K562 (cell line): ENCODE data around the gene TEDC1. TPM values are rescaled to one million over a fixed set of nuclear protein-coding genes. Genes with fewer than 3 reads are reported as not detected.
A peak's percentile ranks its signal among the peaks of the same experiment; 100 is the strongest.

Experiments used
- ATAC-seq: fragments of 200-7000 bp; cut with Tn5 transposase; 3 replicates; pipeline ENCODE4 v1.9.1; 2020; ENCODE audit warnings: moderate library complexity
- BruUV-seq: library from RNA; stranded (reverse); fragments of 400-500 nt; replicated peaks from 2 replicates; lab custom pipeline; 2021; lab: Mats Ljungman, UMichigan
- CTCF ChIA-PET: fragments of 300-600 bp; formaldehyde crosslinking; extraction: SDS; loops from one replicate; lab custom pipeline; 2021; ENCODE audit warnings: low intra/inter-chr PET ratio; lab: Yijun Ruan, JAX
- POLR2A ChIA-PET: fragments of 300-600, 350-650 bp; sonication (Branson Sonifier 250); formaldehyde crosslinking; extraction: SDS; loops from one replicate; lab custom pipeline; 2021; ENCODE audit warnings: antibody characterized with exemption, inconsistent platforms; lab: Yijun Ruan, JAX
- DNase-seq, 4 experiments: peaks; one replicate each; pipeline versions ENCODE4 v3.0.0 to v3.0.0-alpha.2; 2011 to 2018; ENCODE audit warnings: low spot score in 3 of 4, mixed read lengths in 3 of 4; ENCODE audit errors: extremely low read depth in 1 of 4
- FAIRE-seq: peaks from 2 replicates; lab custom pipeline; 2011; peaks lifted over from hg19 to GRCh38; lab: Jason Lieb, UNC
- H2AFZ ChIP-seq: 2 replicates; pipeline ENCODE4 v1.6.0; 2011; ENCODE audit warnings: low read depth, low read length, control low read depth, inconsistent platforms
- H3K27ac ChIP-seq: fragments of 200-600 bp; 3 replicates; pipeline ENCODE4 v1.8.0; 2011; ENCODE audit warnings: low read depth, mild to moderate bottlenecking, control low read depth, inconsistent platforms, low read length, moderate library complexity, mixed read lengths; ENCODE audit errors: extremely low read depth
- H3K27me3 ChIP-seq, 2 experiments: fragments of 300-600 bp in 1 of 2; 2 replicates in 1 of 2; 3 replicates in 1 of 2; pipeline versions ENCODE4 v1.6.0 to v1.8.0; 2011; ENCODE audit warnings: inconsistent platforms in 2 of 2, low read length in 2 of 2, mild to moderate bottlenecking in 1 of 2, mixed read lengths in 1 of 2, moderate library complexity in 1 of 2; ENCODE audit not compliant: control insufficient read depth in 2 of 2, insufficient read depth in 2 of 2
- H3K36me3 ChIP-seq: fragments of 300-600 bp; 3 replicates; pipeline ENCODE4 v1.8.0; 2011; ENCODE audit warnings: mild to moderate bottlenecking, low read length, inconsistent platforms; ENCODE audit not compliant: control insufficient read depth, insufficient read depth
- H3K4me1 ChIP-seq, 2 experiments: fragments of 200-600 bp in 1 of 2; replicated peaks in 1 of 2; 2 replicates in 1 of 2; 3 replicates in 1 of 2; pipeline versions ENCODE4 v1.5.1 to v1.8.0; 2011; ENCODE audit warnings: inconsistent platforms in 2 of 2, low read length in 2 of 2, mild to moderate bottlenecking in 1 of 2, mixed read lengths in 1 of 2, moderate library complexity in 1 of 2; ENCODE audit not compliant: control insufficient read depth in 2 of 2, insufficient read depth in 2 of 2
- H3K4me2 ChIP-seq: 2 replicates; pipeline ENCODE4 v1.6.1; 2011; ENCODE audit warnings: low read length, control low read depth, inconsistent platforms, mixed read lengths; ENCODE audit not compliant: insufficient read depth
- H3K4me3 ChIP-seq: fragments of 200-600 bp; sonication (generic), shearing (Covaris generic); 2 replicates; pipeline ENCODE4 v1.5.1; 2016; ENCODE audit warnings: control low read depth, inconsistent platforms
- H3K79me2 ChIP-seq: fragments of 200-600 bp; 3 replicates; pipeline ENCODE4 v1.8.0; 2011; ENCODE audit warnings: low read length, inconsistent platforms; ENCODE audit not compliant: control insufficient read depth, insufficient read depth
- H3K9ac ChIP-seq, 2 experiments: 2 replicates each; pipeline versions ENCODE4 v1.6.0 to v1.6.1; 2011; ENCODE audit warnings: low read depth in 2 of 2, low read length in 2 of 2, control low read depth in 1 of 2, inconsistent platforms in 1 of 2, mild to moderate bottlenecking in 1 of 2, mixed read lengths in 1 of 2; ENCODE audit not compliant: insufficient read depth in 1 of 2
- H3K9me1 ChIP-seq: one replicate; pipeline ENCODE4 v1.6.0; 2011; ENCODE audit warnings: inconsistent platforms, mild to moderate bottlenecking, low read length, moderate library complexity; ENCODE audit not compliant: control insufficient read depth, insufficient read depth
- H3K9me3 ChIP-seq: replicated peaks from 2 replicates; pipeline ENCODE4 v1.5.1; 2011; ENCODE audit warnings: low read depth, low read length, inconsistent platforms; ENCODE audit not compliant: control insufficient read depth, insufficient read depth
- H4K20me1 ChIP-seq: replicated peaks from 2 replicates; pipeline ENCODE4 v1.6.1; 2011; ENCODE audit warnings: low read length, inconsistent platforms, mixed read lengths; ENCODE audit not compliant: control insufficient read depth, insufficient read depth
- E4F1 ChIP-seq: fragments of 250-450 bp; sonication (Bioruptor Pico); IDR thresholded peaks from 2 replicates; pipeline ENCODE4 v1.5.0; 2021; ENCODE audit warnings: mild to moderate bottlenecking, borderline replicate concordance
- HMGN3 ChIP-seq: IDR thresholded peaks from 2 replicates; pipeline ENCODE4 v1.6.1; 2011; ENCODE audit warnings: borderline replicate concordance, low read depth, mild to moderate bottlenecking, mixed read lengths, low read length; ENCODE audit not compliant: insufficient read length; ENCODE audit errors: extremely low read depth
- L3MBTL2 ChIP-seq: fragments of 450-650 bp; IDR thresholded peaks from 2 replicates; pipeline ENCODE4 v1.6.1; 2016; ENCODE audit warnings: mild to moderate bottlenecking, moderate library complexity
- MTA3 ChIP-seq: fragments of 450-650 bp; formaldehyde crosslinking; IDR thresholded peaks from 2 replicates; pipeline ENCODE4 v1.6.1; 2017; ENCODE audit warnings: mild to moderate bottlenecking, borderline replicate concordance
- PYGO2 ChIP-seq: fragments of 450-650 bp; IDR thresholded peaks from 2 replicates; pipeline ENCODE4 v1.6.1; 2016; ENCODE audit warnings: mild to moderate bottlenecking, missing genetic modification characterization, moderate library complexity, missing compliant biosample characterization
- WGBS: fragments of 100-300 bp; shearing (Covaris generic); methylation state at CpG from one replicate; pipeline ENCODE4 v1.1.6; 2016; ENCODE audit warnings: low coverage, mixed read lengths; ENCODE audit not compliant: insufficient coverage; ENCODE audit errors: missing lambda C conversion rate; 5-methylcytosine and 5-hydroxymethylcytosine counted together
- in situ Hi-C: fragments of 300-500 bp; cut with MboI; formaldehyde crosslinking; loops from 4 replicates; pipeline ENCODE4 v1.15.0; 2018; ENCODE audit warnings: inconsistent platforms, mixed read lengths
- intact Hi-C: fragments of 100-400 bp; cut with micrococcal nuclease; formaldehyde crosslinking; loops from 2 replicates; pipeline ENCODE4 v1.14.2; 2022
- polyA plus RNA-seq, 8 experiments: library from polyadenylated mRNA; depleted of rRNA in 4 of 8; stranded (reverse) in 5 of 8; unstranded in 3 of 8; fragments of >200 nt; fragmentation: Nextera tagmentation in 2 of 8; fragmentation: Illumina TruSeq in 1 of 8; extraction: Ambion mirVana in 2 of 8; extraction: Trizol in 1 of 8; gene quantifications; 2 replicates each; pipeline versions ENCODE4 v1.2.1 to v1.2.3, GENCODE V29; 2011 to 2014; ENCODE audit warnings: inconsistent platforms in 1 of 8, missing spikeins in 1 of 8
- total RNA-seq, 7 experiments: library from RNA; depleted of rRNA in 6 of 7; stranded (reverse); fragments of >200 nt in 6 of 7; fragmentation: Illumina TruSeq in 2 of 7; extraction: Trizol in 2 of 7; gene quantifications; 2 replicates each; pipeline versions ENCODE4 v1.2.1 to v1.2.3, GENCODE V29; 2011 to 2021; ENCODE audit warnings: low replicate concordance in 1 of 7
- TF ChIP-seq, protein P1 (sequence below): fragments of 450-650 bp; IDR thresholded peaks from 2 replicates; pipeline ENCODE4 v1.6.1; 2017; ENCODE audit warnings: mild to moderate bottlenecking, moderate library complexity
- TF ChIP-seq, protein P2 (sequence below): sonication (generic); formaldehyde crosslinking; IDR thresholded peaks from 2 replicates; pipeline ENCODE4 v1.8.1; 2023; ENCODE audit warnings: mild to moderate bottlenecking, missing genetic modification reagents

TEDC1 gene
- total and polyA plus RNA-seq, 9 of the 15 experiments (the other 6 are each of a cell fraction or from before 2014, with no cell fraction given): 0.21 to 28.3 (median 5.9) TPM

DNA sequence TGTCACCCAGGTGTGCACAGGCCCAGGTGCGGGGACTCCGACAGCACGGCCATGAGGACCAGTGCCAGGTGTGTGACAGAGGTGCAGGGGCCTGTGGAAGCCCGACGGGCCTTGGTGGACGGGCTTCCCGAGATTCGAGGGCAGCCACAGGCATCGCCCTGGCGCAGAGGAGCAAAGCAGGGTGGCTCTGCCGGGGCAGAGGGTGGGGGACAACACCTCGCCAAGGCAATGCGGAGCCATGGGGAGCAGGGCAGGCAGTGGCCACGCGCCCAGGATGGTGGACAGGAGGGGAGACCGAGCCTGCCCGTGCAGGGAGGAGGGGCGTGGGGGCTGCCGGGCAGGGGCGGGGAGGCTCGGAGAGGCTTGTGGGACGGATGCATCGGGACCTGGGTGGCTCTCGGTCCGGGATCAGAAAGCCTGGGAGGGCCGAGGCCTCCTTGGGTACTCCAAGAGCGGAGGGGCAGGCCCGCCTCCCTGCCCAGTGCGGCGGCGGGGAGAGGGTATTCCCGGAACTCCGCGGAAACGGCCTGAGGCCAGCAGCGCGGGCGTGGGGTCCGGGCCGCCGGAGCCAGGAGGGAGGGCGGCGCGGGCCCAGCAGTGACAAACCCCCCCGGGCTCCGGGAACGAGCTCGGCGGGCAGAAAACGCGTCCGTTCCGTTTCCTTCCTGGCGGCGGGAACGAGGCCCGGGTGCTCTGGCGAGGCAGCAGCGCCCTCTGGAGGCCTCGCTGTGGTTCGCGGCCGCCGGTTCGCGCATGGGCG lies 37.0 kb downstream of the TEDC1 start (continued):
- TF ChIP-seq E4F1: no peak

- ATAC-seq (no peak), FAIRE-seq (no peak), DNase-seq (no peak)
- H3K36me3 ChIP-seq: no peaks in the 10 kb centered on the region
- no peak overlapping the region for H3K4me2 ChIP-seq
- H3K27ac ChIP-seq: no peak overlapping the region
- no peak overlapping the region for H3K4me3 ChIP-seq
- H3K9me3 ChIP-seq: no peaks in the 10 kb centered on the region
- H3K9ac ChIP-seq: no peak overlapping the region; a peak in 1 of 4 replicates
- H3K9me1 ChIP-seq: no peaks in the 10 kb centered on the region
- H3K27me3 ChIP-seq: peaks cover 2 to 31% of the 10 kb centered on the region in 2 experiments; a peak in 2 of 5 replicates
- intact Hi-C loops (loop anchor here (5.0 to 10.0 kb wide), 2 partner anchors 54 to 436 kb away; partner anchors contain the start of gene CRIP2), in situ Hi-C loops (no loop called here)
- no peaks in the 10 kb centered on the region for H4K20me1 ChIP-seq
- TF ChIP-seq HMGN3 (peak; percentile 10), L3MBTL2 (0 out of 2 replicates have a peak, but pooled peaks have one; percentile 4), MTA3 (no peak), PYGO2 (tag) (no peak)
- TF ChIP-seq, protein P1, sequence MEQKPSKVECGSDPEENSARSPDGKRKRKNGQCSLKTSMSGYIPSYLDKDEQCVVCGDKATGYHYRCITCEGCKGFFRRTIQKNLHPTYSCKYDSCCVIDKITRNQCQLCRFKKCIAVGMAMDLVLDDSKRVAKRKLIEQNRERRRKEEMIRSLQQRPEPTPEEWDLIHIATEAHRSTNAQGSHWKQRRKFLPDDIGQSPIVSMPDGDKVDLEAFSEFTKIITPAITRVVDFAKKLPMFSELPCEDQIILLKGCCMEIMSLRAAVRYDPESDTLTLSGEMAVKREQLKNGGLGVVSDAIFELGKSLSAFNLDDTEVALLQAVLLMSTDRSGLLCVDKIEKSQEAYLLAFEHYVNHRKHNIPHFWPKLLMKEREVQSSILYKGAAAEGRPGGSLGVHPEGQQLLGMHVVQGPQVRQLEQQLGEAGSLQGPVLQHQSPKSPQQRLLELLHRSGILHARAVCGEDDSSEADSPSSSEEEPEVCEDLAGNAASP: no peak
- TF ChIP-seq, protein P2, sequence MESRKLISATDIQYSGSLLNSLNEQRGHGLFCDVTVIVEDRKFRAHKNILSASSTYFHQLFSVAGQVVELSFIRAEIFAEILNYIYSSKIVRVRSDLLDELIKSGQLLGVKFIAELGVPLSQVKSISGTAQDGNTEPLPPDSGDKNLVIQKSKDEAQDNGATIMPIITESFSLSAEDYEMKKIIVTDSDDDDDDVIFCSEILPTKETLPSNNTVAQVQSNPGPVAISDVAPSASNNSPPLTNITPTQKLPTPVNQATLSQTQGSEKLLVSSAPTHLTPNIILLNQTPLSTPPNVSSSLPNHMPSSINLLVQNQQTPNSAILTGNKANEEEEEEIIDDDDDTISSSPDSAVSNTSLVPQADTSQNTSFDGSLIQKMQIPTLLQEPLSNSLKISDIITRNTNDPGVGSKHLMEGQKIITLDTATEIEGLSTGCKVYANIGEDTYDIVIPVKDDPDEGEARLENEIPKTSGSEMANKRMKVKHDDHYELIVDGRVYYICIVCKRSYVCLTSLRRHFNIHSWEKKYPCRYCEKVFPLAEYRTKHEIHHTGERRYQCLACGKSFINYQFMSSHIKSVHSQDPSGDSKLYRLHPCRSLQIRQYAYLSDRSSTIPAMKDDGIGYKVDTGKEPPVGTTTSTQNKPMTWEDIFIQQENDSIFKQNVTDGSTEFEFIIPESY (CRISPR knock-in tag): peak; percentile 28
- 64% methylated on average over 41 of the region's 89 CpGs for WGBS
- H3K4me1 ChIP-seq: peaks cover 0 to 53% of the 10 kb centered on the region in 2 experiments; a peak in 2 of 5 replicates
- CTCF ChIA-PET: interaction anchor here (1.3 to 1.6 kb wide), 2 partner anchors 80 to 158 kb away, joined by 4 to 13 read pairs; no protein-coding TSS in a partner anchor
- no peaks in the 10 kb centered on the region for H3K79me2 ChIP-seq
- no TSS peak for BruUV-seq
- H2AFZ ChIP-seq: no peak overlapping the region
- POLR2A ChIA-PET: interaction anchor here (0.6 to 0.8 kb wide), 2 partner anchors 23 to 134 kb away, joined by 3 read pairs; no protein-coding TSS in a partner anchor
Measured at GRCh38 chr14:105528586-105529318, 37.7 kb downstream of the TEDC1 start.
